LNCaP clone FGC (cell line): ENCODE data around the gene BEND7.

Source experiments
- DNase-seq: peaks from one replicate; pipeline ENCODE4 v3.0.0-alpha.2; 2011; ENCODE audit warnings: low read depth
- H3K4me3 ChIP-seq: 2 replicates; pipeline ENCODE4 v1.5.1; 2011; ENCODE audit warnings: mild to moderate bottlenecking, low read depth, low read length, control low read depth
- CTCF ChIP-seq: IDR thresholded peaks from 2 replicates; pipeline ENCODE4 v1.5.1; 2012; ENCODE audit warnings: mild to moderate bottlenecking; ENCODE audit not compliant: control insufficient read depth, insufficient read depth; ENCODE audit errors: extremely low read depth

Gene BEND7

GRCh38 chr10:13511409-13511808 lies 17.4 kb downstream of the BEND7 start:
- H3K4me3 ChIP-seq: no peak overlapping the region
- DNase-seq: no peak
- no peak for TF ChIP-seq CTCF

GRCh38 chr10:13505052-13505680 lies 23.6 kb downstream of the BEND7 start:
- no peak overlapping the region for H3K4me3 ChIP-seq
- TF ChIP-seq CTCF: no peak
- no peak for DNase-seq

GRCh38 chr10:13503745-13504463 lies 24.9 kb downstream of the BEND7 start:
- DNase-seq: no peak
- no peak overlapping the region for H3K4me3 ChIP-seq
- TF ChIP-seq CTCF: no peak

- H3K4me3 ChIP-seq: no peak overlapping the region
- no peak for TF ChIP-seq CTCF
- DNase-seq: no peak
These were observed 26.4 kb downstream of the BEND7 start for GRCh38 chr10:13502380-13502779.

GRCh38 chr10:13500201-13500600 lies 28.6 kb downstream of the BEND7 start:
- no peak overlapping the region for H3K4me3 ChIP-seq
- DNase-seq: no peak

GRCh38 chr10:13499150-13499549 lies 29.7 kb downstream of the BEND7 start:
- no peak for TF ChIP-seq CTCF
- DNase-seq: no peak

More at GRCh38 chr10:13500201-13500600, 28.6 kb downstream of the BEND7 start:
- TF ChIP-seq CTCF: no peak

More at GRCh38 chr10:13499150-13499549, 29.7 kb downstream of the BEND7 start:
- no peak overlapping the region for H3K4me3 ChIP-seq
